Measurements from ENCODE around the gene CYP17A1. TPM values are rescaled to one million over a fixed set of nuclear protein-coding genes. Genes with fewer than 3 reads are reported as not detected.

CYP17A1 gene, protein sequence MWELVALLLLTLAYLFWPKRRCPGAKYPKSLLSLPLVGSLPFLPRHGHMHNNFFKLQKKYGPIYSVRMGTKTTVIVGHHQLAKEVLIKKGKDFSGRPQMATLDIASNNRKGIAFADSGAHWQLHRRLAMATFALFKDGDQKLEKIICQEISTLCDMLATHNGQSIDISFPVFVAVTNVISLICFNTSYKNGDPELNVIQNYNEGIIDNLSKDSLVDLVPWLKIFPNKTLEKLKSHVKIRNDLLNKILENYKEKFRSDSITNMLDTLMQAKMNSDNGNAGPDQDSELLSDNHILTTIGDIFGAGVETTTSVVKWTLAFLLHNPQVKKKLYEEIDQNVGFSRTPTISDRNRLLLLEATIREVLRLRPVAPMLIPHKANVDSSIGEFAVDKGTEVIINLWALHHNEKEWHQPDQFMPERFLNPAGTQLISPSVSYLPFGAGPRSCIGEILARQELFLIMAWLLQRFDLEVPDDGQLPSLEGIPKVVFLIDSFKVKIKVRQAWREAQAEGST
- not detected for total RNA-seq
- not detected for polyA plus RNA-seq
- not detected for total RNA-seq

GRCh38 chr10:102837230-102837721 is at the start of gene CYP17A1:
TSS of gene CYP17A1 (minus strand) at chr10:102837413. CDS start at chr10:102837361, 52 bp downstream.
- no peaks in the 10 kb centered on the region for H3K4me1 ChIP-seq (ENCODE audit: control insufficient read depth in 2 of 2, insufficient read depth in 2 of 2, low read length in 2 of 2)
- Mint-ChIP-seq H3K36me3 (peaks cover 0 to 12% (median 6%) of the 10 kb centered on the region in 5 donors), H3K27ac (peak within 1 kb of the TSS in 2 of 9 donors; percentile 13 to 20), H3K4me3 (no peak within 1 kb of the TSS), H3K4me1 (peaks cover 0 to 1% (median 0%) of the 10 kb centered on the region in 7 donors), H3K27me3 (peaks cover 0 to 18% (median 9%) of the 10 kb centered on the region in 5 donors), H3K9me3 (peaks cover 0 to 25% (median 11%) of the 10 kb centered on the region in 11 donors)
- ChIA-PET CTCF (interaction anchor here (0.6 to 3.7 kb wide), 6 partner anchors 80 to 407 kb away, joined by 3 to 20 read pairs (median 6); no protein-coding TSS in a partner anchor), POLR2A (interaction anchor here (0.6 to 0.7 kb wide), 3 partner anchors 62 to 228 kb away, joined by 3 to 4 read pairs (median 3); no protein-coding TSS in a partner anchor)
- H3K9me3 ChIP-seq (ENCODE audit: control insufficient read depth in 2 of 3, low read length in 3 of 3) = no peaks in the 10 kb centered on the region
- H3K36me3 ChIP-seq (ENCODE audit: control insufficient read depth in 2 of 3, insufficient read depth in 3 of 3, low read length in 3 of 3) = no peaks in the 10 kb centered on the region
- H3K27me3 ChIP-seq (ENCODE audit: control insufficient read depth in 2 of 2, insufficient read depth in 2 of 2, low read length in 2 of 2) = no peaks in the 10 kb centered on the region
- no peak for DNase-seq
- intact Hi-C loops (cut with micrococcal nuclease) = loop anchor here in 1 of 2 donors (5.0 to 10.0 kb wide), 2 partner anchors 80 to 648 kb away; partner anchors contain the start of gene CNNM2
- no peak within 1 kb of the TSS for H3K4me3 ChIP-seq (ENCODE audit: low read length)
- ATAC-seq = no peak
- H3K27ac ChIP-seq (ENCODE audit: low read depth, low read length) = no peak within 1 kb of the TSS

GRCh38 chr10:102880256-102880655 is 43.0 kb upstream of the CYP17A1 start:
- ChIA-PET CTCF (no interaction called here), POLR2A (no interaction called here)
- H3K27ac Mint-ChIP-seq = no peak overlapping the region
- Histone ChIP-seq H3K9me3 (ENCODE audit: control insufficient read depth in 2 of 3, low read length in 3 of 3) (no peaks in the 10 kb centered on the region), H3K4me3 (ENCODE audit: low read length) (no peak overlapping the region), H3K4me1 (ENCODE audit: control insufficient read depth in 2 of 2, insufficient read depth in 2 of 2, low read length in 2 of 2) (no peaks in the 10 kb centered on the region), H3K36me3 (ENCODE audit: control insufficient read depth in 2 of 3, insufficient read depth in 3 of 3, low read length in 3 of 3) (no peaks in the 10 kb centered on the region), H3K27ac (ENCODE audit: low read depth, low read length) (no peak overlapping the region), H3K27me3 (ENCODE audit: control insufficient read depth in 2 of 2, insufficient read depth in 2 of 2, low read length in 2 of 2) (no peaks in the 10 kb centered on the region)
- H3K27me3 Mint-ChIP-seq = no peaks in the 10 kb centered on the region
- peaks cover 1 to 14% (median 4%) of the 10 kb centered on the region in 5 donors for H3K36me3 Mint-ChIP-seq
- H3K4me1 Mint-ChIP-seq = no peaks in the 10 kb centered on the region
- no peak overlapping the region for H3K4me3 Mint-ChIP-seq
- no peak for DNase-seq
- intact Hi-C loops (cut with micrococcal nuclease) = no loop called here
- no peaks in the 10 kb centered on the region for H3K9me3 Mint-ChIP-seq
- no peak for ATAC-seq

GRCh38 chr10:102878629-102879028 is 41.4 kb upstream of the CYP17A1 start:
- H3K9me3 Mint-ChIP-seq = no peaks in the 10 kb centered on the region
- POLR2A ChIA-PET = no interaction called here
- H3K27me3 ChIP-seq (ENCODE audit: control insufficient read depth in 2 of 2, insufficient read depth in 2 of 2, low read length in 2 of 2) = no peaks in the 10 kb centered on the region
- no peaks in the 10 kb centered on the region for H3K4me1 Mint-ChIP-seq
- CTCF ChIA-PET = no interaction called here
- H3K36me3 Mint-ChIP-seq = peaks cover 1 to 15% (median 4%) of the 10 kb centered on the region in 5 donors
- intact Hi-C loops (cut with micrococcal nuclease) = no loop called here
- H3K27me3 Mint-ChIP-seq = no peaks in the 10 kb centered on the region
- no peak for DNase-seq
- no peaks in the 10 kb centered on the region for H3K4me1 ChIP-seq (ENCODE audit: control insufficient read depth in 2 of 2, insufficient read depth in 2 of 2, low read length in 2 of 2)
- H3K4me3 Mint-ChIP-seq = no peak overlapping the region
- H3K27ac ChIP-seq (ENCODE audit: low read depth, low read length) = no peak overlapping the region
- no peak overlapping the region for H3K4me3 ChIP-seq (ENCODE audit: low read length)
- H3K36me3 ChIP-seq (ENCODE audit: control insufficient read depth in 2 of 3, insufficient read depth in 3 of 3, low read length in 3 of 3) = no peaks in the 10 kb centered on the region
- H3K9me3 ChIP-seq (ENCODE audit: control insufficient read depth in 2 of 3, low read length in 3 of 3) = no peaks in the 10 kb centered on the region
- ATAC-seq = no peak
- no peak overlapping the region for H3K27ac Mint-ChIP-seq

- H3K9me3 ChIP-seq (ENCODE audit: control insufficient read depth in 2 of 3, low read length in 3 of 3) = no peaks in the 10 kb centered on the region
- CTCF ChIA-PET = no interaction called here
- no peak overlapping the region for H3K4me3 Mint-ChIP-seq
Observed at GRCh38 chr10:102876747-102877153, 39.5 kb upstream of the CYP17A1 start.

DNA sequence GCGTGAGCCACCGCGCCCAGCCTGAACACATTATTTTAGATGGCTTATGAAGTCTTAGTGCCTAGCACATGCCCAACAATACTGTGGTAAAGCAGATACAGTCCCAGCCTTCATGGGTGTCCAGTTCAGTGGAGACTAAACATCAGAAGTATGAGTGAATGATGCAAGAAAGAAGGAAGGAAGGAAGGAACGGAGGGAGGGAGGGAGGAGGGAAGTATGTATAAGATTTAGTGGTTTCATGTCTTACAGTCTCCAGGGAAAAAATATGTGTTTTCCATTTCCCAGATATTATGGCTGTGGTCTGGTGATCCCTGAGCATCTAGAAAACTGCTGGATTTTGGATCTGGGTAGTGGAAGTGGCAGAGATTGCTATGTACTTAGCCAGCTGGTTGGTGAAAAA is 35.0 kb upstream of the CYP17A1 start:
- Mint-ChIP-seq H3K36me3 (peaks cover 0 to 19% (median 4%) of the 10 kb centered on the region in 5 donors), H3K9me3 (peaks cover 0 to 2% (median 0%) of the 10 kb centered on the region in 11 donors), H3K27me3 (peaks cover 19 to 27% (median 21%) of the 10 kb centered on the region in 5 donors), H3K27ac (peak overlapping the region in 1 of 9 donors; percentile 46), H3K4me3 (no peak overlapping the region), H3K4me1 (peaks cover 7 to 20% (median 10%) of the 10 kb centered on the region in 7 donors)
- Histone ChIP-seq H3K27ac (ENCODE audit: low read depth, low read length) (no peak overlapping the region), H3K4me1 (ENCODE audit: control insufficient read depth in 2 of 2, insufficient read depth in 2 of 2, low read length in 2 of 2) (peaks cover 0 to 4% of the 10 kb centered on the region in 2 donors), H3K4me3 (ENCODE audit: low read length) (no peak overlapping the region), H3K36me3 (ENCODE audit: control insufficient read depth in 2 of 3, insufficient read depth in 3 of 3, low read length in 3 of 3) (no peaks in the 10 kb centered on the region), H3K9me3 (ENCODE audit: control insufficient read depth in 2 of 3, low read length in 3 of 3) (no peaks in the 10 kb centered on the region), H3K27me3 (ENCODE audit: control insufficient read depth in 2 of 2, insufficient read depth in 2 of 2, low read length in 2 of 2) (peaks cover 0 to 3% of the 10 kb centered on the region in 2 donors)
- ATAC-seq = no peak
- ChIA-PET CTCF (no interaction called here), POLR2A (no interaction called here)
- intact Hi-C loops (cut with micrococcal nuclease) = no loop called here
- DNase-seq = no peak

More at GRCh38 chr10:102876747-102877153, 39.5 kb upstream of the CYP17A1 start:
- POLR2A ChIA-PET = no interaction called here
- peaks cover 0 to 2% (median 0%) of the 10 kb centered on the region in 11 donors for H3K9me3 Mint-ChIP-seq
- ATAC-seq (no peak), DNase-seq (no peak)
- no peak overlapping the region for H3K27ac ChIP-seq (ENCODE audit: low read depth, low read length)
- no peaks in the 10 kb centered on the region for H3K4me1 ChIP-seq (ENCODE audit: control insufficient read depth in 2 of 2, insufficient read depth in 2 of 2, low read length in 2 of 2)
- no peaks in the 10 kb centered on the region for H3K36me3 ChIP-seq (ENCODE audit: control insufficient read depth in 2 of 3, insufficient read depth in 3 of 3, low read length in 3 of 3)
- no peak overlapping the region for H3K4me3 ChIP-seq (ENCODE audit: low read length)
- intact Hi-C loops (cut with micrococcal nuclease) = no loop called here
- no peaks in the 10 kb centered on the region for H3K27me3 ChIP-seq (ENCODE audit: control insufficient read depth in 2 of 2, insufficient read depth in 2 of 2, low read length in 2 of 2)
- peaks cover 0 to 7% (median 0%) of the 10 kb centered on the region in 5 donors for H3K27me3 Mint-ChIP-seq
- no peaks in the 10 kb centered on the region for H3K4me1 Mint-ChIP-seq
- H3K27ac Mint-ChIP-seq = no peak overlapping the region
- peaks cover 1 to 19% (median 4%) of the 10 kb centered on the region in 5 donors for H3K36me3 Mint-ChIP-seq

DNA sequence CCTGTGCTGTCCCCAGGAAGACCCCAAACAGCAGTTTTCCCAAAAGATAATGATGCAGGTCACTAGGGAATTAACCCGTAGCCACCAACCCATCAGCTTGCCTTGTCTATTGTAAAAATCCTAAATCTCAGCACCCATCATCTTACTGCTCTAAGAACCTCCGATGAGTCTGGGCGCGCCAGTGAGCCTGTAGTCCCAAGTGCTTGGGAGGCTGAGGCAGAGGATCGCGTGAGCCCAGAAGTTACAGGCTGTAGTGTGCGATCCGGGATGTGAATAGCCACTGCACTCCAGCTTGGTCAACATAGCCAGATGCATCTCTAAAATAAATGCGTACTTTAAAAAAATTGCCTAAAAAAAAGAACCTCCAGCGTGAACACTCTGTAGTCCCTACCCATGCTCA is 33.0 kb upstream of the CYP17A1 start:
- H3K36me3 ChIP-seq (ENCODE audit: control insufficient read depth in 2 of 3, insufficient read depth in 3 of 3, low read length in 3 of 3) = no peaks in the 10 kb centered on the region
- peaks cover 0 to 4% of the 10 kb centered on the region in 2 donors for H3K4me1 ChIP-seq (ENCODE audit: control insufficient read depth in 2 of 2, insufficient read depth in 2 of 2, low read length in 2 of 2)
- intact Hi-C loops (cut with micrococcal nuclease) = no loop called here
- H3K27ac ChIP-seq (ENCODE audit: low read depth, low read length) = no peak overlapping the region
- peaks cover 0 to 2% (median 0%) of the 10 kb centered on the region in 11 donors for H3K9me3 Mint-ChIP-seq
- ChIA-PET CTCF (no interaction called here), POLR2A (no interaction called here)
- peaks cover 0 to 3% of the 10 kb centered on the region in 2 donors for H3K27me3 ChIP-seq (ENCODE audit: control insufficient read depth in 2 of 2, insufficient read depth in 2 of 2, low read length in 2 of 2)
- H3K4me3 Mint-ChIP-seq = peak overlapping the region in 8 of 10 donors; percentile 33 to 75 (median 56)
- peaks cover 7 to 20% (median 10%) of the 10 kb centered on the region in 7 donors for H3K4me1 Mint-ChIP-seq
- no peak overlapping the region for H3K4me3 ChIP-seq (ENCODE audit: low read length)
- H3K27me3 Mint-ChIP-seq = peaks cover 19 to 27% (median 21%) of the 10 kb centered on the region in 5 donors
- H3K9me3 ChIP-seq (ENCODE audit: control insufficient read depth in 2 of 3, low read length in 3 of 3) = no peaks in the 10 kb centered on the region
- no peak for DNase-seq
- no peak overlapping the region for H3K27ac Mint-ChIP-seq
- no peak for ATAC-seq
- H3K36me3 Mint-ChIP-seq = peaks cover 0 to 23% (median 4%) of the 10 kb centered on the region in 5 donors

All from naive thymus-derived CD4-positive, alpha-beta T cell (primary cell).